DMS153 (cell line): ENCODE data around the gene CTH.
"Not testable (repeated sequence)": the region's sequence is repeated elsewhere in the genome, so short reads cannot be mapped to it uniquely, and the experiment has no call there.

Experiments
- DNase-seq: peaks from one replicate; lab custom pipeline; 2025; lab: John Stamatoyannopoulos, UW

The CTH gene

GRCh38 chr1:70455291-70455690 lies 44.2 kb downstream of the CTH start:
- DNase-seq = no peak

- no peak for DNase-seq
These were observed 47.1 kb downstream of the CTH start for GRCh38 chr1:70458131-70458530.

GRCh38 chr1:70459496-70460225 lies 48.6 kb downstream of the CTH start:
- no peak for DNase-seq

GRCh38 chr1:70460740-70461713 lies 50.0 kb downstream of the CTH start:
- DNase-seq = not testable (repeated sequence)

GRCh38 chr1:70462611-70463010 lies 51.5 kb downstream of the CTH start:
- no peak for DNase-seq

GRCh38 chr1:70465911-70466310 lies 54.8 kb downstream of the CTH start:
- DNase-seq = no peak

- DNase-seq = no peak
These were observed 56.5 kb downstream of the CTH start for GRCh38 chr1:70467531-70467930.

- DNase-seq = no peak
These were observed 57.1 kb downstream of the CTH start for GRCh38 chr1:70468180-70468579.

- not testable (repeated sequence) for DNase-seq
These were observed 58.1 kb downstream of the CTH start for GRCh38 chr1:70469184-70469583.

- DNase-seq = no peak
These were observed 64.0 kb downstream of the CTH start for GRCh38 chr1:70475023-70475422.

- DNase-seq = no peak
These were observed 66.0 kb downstream of the CTH start for GRCh38 chr1:70477090-70477489.

- DNase-seq = not testable (repeated sequence)
These were observed 66.8 kb downstream of the CTH start for GRCh38 chr1:70477905-70478304.

- DNase-seq = no peak
These were observed 72.3 kb downstream of the CTH start for GRCh38 chr1:70483342-70483741.

GRCh38 chr1:70485624-70486023 lies 74.6 kb downstream of the CTH start:
- no peak for DNase-seq

GRCh38 chr1:70486676-70487458 lies 75.8 kb downstream of the CTH start:
- DNase-seq = no peak

- DNase-seq = no peak
These were observed 76.4 kb downstream of the CTH start for GRCh38 chr1:70487459-70487815.

GRCh38 chr1:70487910-70488665 lies 77.0 kb downstream of the CTH start:
- no peak for DNase-seq
